ENCODE results near the gene PPP4R2. TPM values are rescaled to one million over a fixed set of nuclear protein-coding genes. Genes with fewer than 3 reads are reported as not detected.

Gene PPP4R2
- total and polyA plus RNA-seq, 2 of the 8 experiments (the other 6 are each of a cell fraction or from before 2014, with no cell fraction given), result 11.5 to 89.9 TPM

- Histone ChIP-seq H3K4me2 (ENCODE audit: insufficient read depth in 1 of 2, low read depth in 2 of 2, low read length in 2 of 2) (no peak overlapping the region), H3K9me3 (ENCODE audit: insufficient read depth in 2 of 2, low read depth in 1 of 2, low read length in 1 of 2) (no peaks in the 10 kb centered on the region), H4K8ac (ENCODE audit: extremely low read depth, insufficient read depth, low read length) (no peak overlapping the region), H3K4me1 (replicated peaks in 1 of 4; ENCODE audit: control insufficient read depth in 3 of 4, insufficient read depth in 4 of 4, low read length in 3 of 4) (no peaks in the 10 kb centered on the region), H3K4ac (replicated peaks; ENCODE audit: insufficient read length, low read depth, low read length) (no peak overlapping the region), H3K79me2 (ENCODE audit: control insufficient read depth in 1 of 2, insufficient read depth in 2 of 2, low read length in 2 of 2) (no peaks in the 10 kb centered on the region), H2BK5ac (ENCODE audit: low read depth, low read length) (no peak overlapping the region), H3K27ac (ENCODE audit: low read depth, low read length) (no peak overlapping the region), H3K9ac (replicated peaks in 1 of 4; ENCODE audit: extremely low read depth in 1 of 4, low read depth in 3 of 4, low read length in 3 of 4) (no peak overlapping the region), H3K23me2 (ENCODE audit: low read depth, low read length) (no peaks in the 10 kb centered on the region), H4K20me1 (replicated peaks in 1 of 2; ENCODE audit: control insufficient read depth in 1 of 2, insufficient read depth in 2 of 2, low read length in 2 of 2) (peaks cover 0 to 2% of the 10 kb centered on the region in 2 experiments), H4K5ac (ENCODE audit: insufficient read length, low read depth, low read length) (no peak overlapping the region), H3K14ac (ENCODE audit: insufficient read length) (no peak overlapping the region), H2BK12ac (ENCODE audit: low read depth, low read length) (no peak overlapping the region), H2BK120ac (replicated peaks; ENCODE audit: low read depth, low read length) (no peak overlapping the region), H3K4me3 (ENCODE audit: extremely low read depth in 1 of 4, insufficient read depth in 2 of 4, low read depth in 3 of 4, low read length in 4 of 4) (no peak overlapping the region), H3K36me3 (ENCODE audit: control insufficient read depth in 2 of 4, insufficient read depth in 4 of 4, low read length in 3 of 4) (no peaks in the 10 kb centered on the region), H2BK15ac (ENCODE audit: low read length) (peak overlapping the region; percentile 2; the same call in 1 of the 2 replicates), H2AK5ac (ENCODE audit: low read depth, low read length) (no peak overlapping the region), H3K18ac (ENCODE audit: extremely low read depth, low read length) (no peak overlapping the region), H2BK20ac (ENCODE audit: low read length) (no peak overlapping the region), H3K23ac (ENCODE audit: insufficient read length) (no peak overlapping the region), H4K91ac (replicated peaks; ENCODE audit: insufficient read length, low read length) (no peak overlapping the region), H3K56ac (replicated peaks; ENCODE audit: insufficient read length, low read depth, low read length) (no peak overlapping the region), H3K79me1 (ENCODE audit: low read depth, low read length) (no peaks in the 10 kb centered on the region), H3K27me3 (replicated peaks in 1 of 4; ENCODE audit: control insufficient read depth in 3 of 4, extremely low read depth in 1 of 4, insufficient read depth in 3 of 4, low read length in 3 of 4) (no peaks in the 10 kb centered on the region), H2AFZ (ENCODE audit: low read length) (no peak overlapping the region)
- POLR2A ChIA-PET (ENCODE audit: partially characterized antibody), result interaction anchor here (0.7 kb wide), 1 partner anchor 185 kb away, joined by 3 read pairs; no protein-coding TSS in a partner anchor
- DNase-seq (ENCODE audit: low read depth in 1 of 2, low spot score in 2 of 2) (peak in 1 of 2 experiments; percentile 68), FAIRE-seq (no peak)
- TF ChIP-seq RAD21 (IDR thresholded peaks at IDR 0.05 in 1 of 2, conservative IDR thresholded peaks at IDR 0.05 in 1 of 2; ENCODE audit: low read depth in 2 of 2, low read length in 2 of 2) (peak; percentile 96), KDM5A (IDR thresholded peaks at IDR 0.05; ENCODE audit: low read length) (no peak), CTCF (IDR thresholded peaks at IDR 0.05; ENCODE audit: control extremely low read depth in 1 of 3, insufficient read depth in 1 of 3, low read depth in 1 of 3, low read length in 3 of 3) (peak; percentile 51 to 83 (median 63))
- 32% methylated on average over 8 of the region's 8 CpGs; no CpG with 5 or more reads in 1 of the 2 experiments for WGBS, 2 experiments (ENCODE audit: extremely low coverage in 1 of 2, insufficient coverage in 1 of 2, insufficient read length in 1 of 2, insufficient replicate concordance in 2 of 2, low coverage in 1 of 2, low lambda C conversion rate in 2 of 2, missing lambda C conversion rate in 1 of 2)
- CTCF ChIA-PET (ENCODE audit: partially characterized antibody), result interaction anchor here (0.6 to 6.5 kb wide), 30 partner anchors 9 to 1213 kb away, joined by 3 to 44 read pairs (median 4); no protein-coding TSS in a partner anchor
Measured at GRCh38 chr3:73086071-73086494, 89.5 kb downstream of the PPP4R2 start.

Data from H1 (cell line).